HCT116 (cell line): ENCODE results near the gene EIF2B2. TPM values are rescaled to one million over a fixed set of nuclear protein-coding genes. Genes with fewer than 3 reads are reported as not detected.

ENCODE experiments used
- ATAC-seq: fragments of 200-7000 bp; cut with Tn5 transposase; 2 replicates; pipeline ENCODE4 v1.9.1; 2020; ENCODE audit warnings: mild to moderate bottlenecking, moderate library complexity
- BruUV-seq: library from RNA; stranded (reverse); fragments of 400-500 nt; replicated peaks from 2 replicates; lab custom pipeline; 2021; lab: Mats Ljungman, UMichigan
- CTCF ChIA-PET: fragments of 300-600 bp; sonication (Branson Sonifier 250); formaldehyde crosslinking; loops from one replicate; lab custom pipeline; 2021; ENCODE audit warnings: antibody characterized with exemption; lab: Charles Lee
- POLR2A ChIA-PET: fragments of 300-600, 350-600 bp; sonication (Branson Sonifier 250); formaldehyde crosslinking; loops from one replicate; lab custom pipeline; 2021; ENCODE audit warnings: antibody characterized with exemption; lab: Charles Lee
- RAD21 ChIA-PET, 2 experiments: fragments of 300-600 bp; sonication (Branson Sonifier 250); formaldehyde crosslinking; loops; one replicate each; lab custom pipeline; 2023; ENCODE audit warnings: low total read pairs in 2 of 2; ENCODE audit not compliant: uncharacterized antibody in 2 of 2, unreplicated experiment in 2 of 2, low non-redundant PET in 1 of 2; lab: Charles Lee
- DNase-seq: peaks from one replicate; pipeline ENCODE4 v3.0.0-alpha.2; 2010; ENCODE audit warnings: low read depth, low spot score
- H2AFZ ChIP-seq: fragments of 200-600 bp; shearing (Covaris generic), sonication (generic); 2 replicates; pipeline ENCODE4 v1.6.1; 2017; ENCODE audit warnings: low read depth, mixed run types, mixed read lengths, antibody characterized with exemption, low read length; ENCODE audit not compliant: poor library complexity, severe bottlenecking
- H3K27ac ChIP-seq: 2 replicates; pipeline ENCODE4 v1.5.1; 2012; ENCODE audit warnings: low read depth, low read length
- H3K27me3 ChIP-seq: fragments of 200-600 bp; sonication (generic); 2 replicates; pipeline ENCODE4 v1.6.1; 2016; ENCODE audit warnings: mixed run types, low read length, mixed read lengths; ENCODE audit not compliant: insufficient read depth
- H3K36me3 ChIP-seq, 2 experiments: fragments of 200-500 bp in 1 of 2; fragments of 200-600 bp in 1 of 2; sonication (Bioruptor generic) in 1 of 2; sonication (generic) in 1 of 2; 2 replicates each; pipeline versions ENCODE4 v1.5.1 to v1.6.1; 2014 to 2016; ENCODE audit warnings: low read length in 2 of 2, inconsistent platforms in 1 of 2, mixed read lengths in 1 of 2, mixed run types in 1 of 2; ENCODE audit not compliant: insufficient read depth in 2 of 2, control insufficient read depth in 1 of 2
- H3K4me1 ChIP-seq, 2 experiments: fragments of 200-600 bp in 1 of 2; sonication (generic) in 1 of 2; 2 replicates each; pipeline versions ENCODE4 v1.5.1 to v1.6.1; 2012 to 2017; ENCODE audit warnings: low read length in 2 of 2, inconsistent platforms in 1 of 2, mild to moderate bottlenecking in 1 of 2, mixed read lengths in 1 of 2, mixed run types in 1 of 2, moderate library complexity in 1 of 2; ENCODE audit not compliant: insufficient read depth in 2 of 2, control insufficient read depth in 1 of 2
- H3K4me2 ChIP-seq: fragments of 200-600 bp; sonication (generic); 2 replicates; pipeline ENCODE4 v1.6.1; 2017; ENCODE audit warnings: mixed run types, low read length, mixed read lengths
- H3K4me3 ChIP-seq, 2 experiments: fragments of 200-600 bp in 1 of 2; sonication (generic) in 1 of 2; replicated peaks in 1 of 2; 2 replicates each; pipeline ENCODE4 v1.5.1; 2011 to 2016; ENCODE audit warnings: low read length in 2 of 2, control low read depth in 1 of 2, low read depth in 1 of 2, mild to moderate bottlenecking in 1 of 2, mixed read lengths in 1 of 2, mixed run types in 1 of 2
- H3K79me2 ChIP-seq: fragments of 200-600 bp; sonication (generic); 2 replicates; pipeline ENCODE4 v1.6.1; 2017; ENCODE audit warnings: mild to moderate bottlenecking, mixed run types, low read length, moderate library complexity, mixed read lengths; ENCODE audit not compliant: insufficient read depth
- H3K9ac ChIP-seq: fragments of 200-600 bp; sonication (generic); 2 replicates; pipeline ENCODE4 v1.6.1; 2016; ENCODE audit warnings: low read length, mixed read lengths
- H3K9me2 ChIP-seq: fragments of 200-600 bp; sonication (generic), shearing (Covaris generic); 2 replicates; pipeline ENCODE4 v1.6.1; 2017; ENCODE audit warnings: mixed run types, mild to moderate bottlenecking, moderate library complexity; ENCODE audit not compliant: insufficient read depth
- H3K9me3 ChIP-seq, 2 experiments: fragments of 200-500 bp in 1 of 2; fragments of 200-600 bp in 1 of 2; sonication (Bioruptor generic) in 1 of 2; sonication (generic) in 1 of 2; 2 replicates each; pipeline ENCODE4 v1.6.1; 2014 to 2017; ENCODE audit warnings: low read length in 2 of 2, mixed read lengths in 2 of 2, inconsistent platforms in 1 of 2, low read depth in 1 of 2, mild to moderate bottlenecking in 1 of 2, mixed run types in 1 of 2, moderate library complexity in 1 of 2; ENCODE audit not compliant: control insufficient read depth in 1 of 2, insufficient read depth in 1 of 2
- H4K20me1 ChIP-seq: fragments of 200-600 bp; sonication (generic), shearing (Covaris generic); 2 replicates; pipeline ENCODE4 v1.6.1; 2017; ENCODE audit warnings: mixed run types, mild to moderate bottlenecking, moderate library complexity; ENCODE audit not compliant: insufficient read depth
- CBX3 ChIP-seq: IDR thresholded peaks from 2 replicates; pipeline ENCODE4 v1.6.1; 2012; ENCODE audit warnings: low read depth
- CEBPB ChIP-seq: IDR thresholded peaks from 2 replicates; pipeline ENCODE4 v1.6.1; 2012; ENCODE audit warnings: low read depth
- EGR1 ChIP-seq: IDR thresholded peaks from 2 replicates; pipeline ENCODE4 v1.6.1; 2012; ENCODE audit warnings: low read depth
- EZH2 ChIP-seq: fragments of 200-600 bp; sonication (generic); IDR thresholded peaks from 2 replicates; pipeline ENCODE4 v1.6.1; 2017; ENCODE audit warnings: antibody characterized with exemption, mixed run types
- EZH2phosphoT487 ChIP-seq: fragments of 200-600 bp; IDR thresholded peaks from 2 replicates; pipeline ENCODE4 v1.6.1; 2018; ENCODE audit warnings: antibody characterized with exemption, borderline replicate concordance
- FOSL1 ChIP-seq: IDR thresholded peaks from 2 replicates; pipeline ENCODE4 v1.6.1; 2012; ENCODE audit warnings: low read depth
- JUND ChIP-seq: IDR thresholded peaks from 2 replicates; pipeline ENCODE4 v1.6.1; 2012
- POLR2A ChIP-seq: IDR thresholded peaks from 2 replicates; pipeline ENCODE4 v1.7.0; 2011; ENCODE audit warnings: borderline replicate concordance; ENCODE audit not compliant: insufficient read depth, insufficient read length; ENCODE audit errors: extremely low read depth
- RAD21 ChIP-seq: IDR thresholded peaks from 2 replicates; pipeline ENCODE4 v1.6.1; 2012; ENCODE audit warnings: low read depth, mild to moderate bottlenecking
- REST ChIP-seq: IDR thresholded peaks from 2 replicates; pipeline ENCODE4 v1.6.1; 2012; ENCODE audit warnings: low read depth
- SP1 ChIP-seq: IDR thresholded peaks from 2 replicates; pipeline ENCODE4 v1.6.1; 2012; ENCODE audit warnings: low read depth
- SRF ChIP-seq: IDR thresholded peaks from 2 replicates; pipeline ENCODE4 v1.6.1; 2012; ENCODE audit warnings: low read depth
- TCF7L2 ChIP-seq: IDR thresholded peaks from 2 replicates; pipeline ENCODE4 v1.7.0; 2011; ENCODE audit warnings: borderline replicate concordance, inconsistent platforms; ENCODE audit not compliant: insufficient read depth, insufficient read length; ENCODE audit errors: extremely low read depth
- YY1 ChIP-seq: IDR thresholded peaks from 2 replicates; pipeline ENCODE4 v1.6.1; 2011; ENCODE audit warnings: low read length, low read depth, moderate library complexity, mild to moderate bottlenecking; ENCODE audit not compliant: insufficient replicate concordance; ENCODE audit errors: extremely low read depth
- ZFX ChIP-seq: fragments of 450-650 bp; IDR thresholded peaks from 2 replicates; pipeline ENCODE4 v1.6.1; 2017
- ZNF274 ChIP-seq: fragments of 200-500 bp; sonication (Bioruptor generic); IDR thresholded peaks from 2 replicates; pipeline ENCODE4 v1.6.1; 2014; ENCODE audit warnings: mild to moderate bottlenecking, low read depth, low read length, inconsistent platforms
- intact Hi-C: fragments of 100-400 bp; cut with micrococcal nuclease; formaldehyde crosslinking; loops from 2 replicates; pipeline ENCODE4 v1.10.0; 2022
- total RNA-seq: library from RNA; stranded (reverse); gene quantifications from one replicate; pipeline ENCODE4 v1.2.1, GENCODE V29; 2021; ENCODE audit not compliant: unreplicated experiment
- TF ChIP-seq, protein P1 (sequence below): IDR thresholded peaks from 2 replicates; pipeline ENCODE4 v1.6.1; 2011; ENCODE audit warnings: mild to moderate bottlenecking, low read length, moderate library complexity; ENCODE audit not compliant: insufficient replicate concordance; ENCODE audit errors: extremely low read depth
- TF ChIP-seq, protein P2 (sequence below): IDR thresholded peaks from 2 replicates; pipeline ENCODE4 v1.6.1; 2012

Gene EIF2B2
- total RNA-seq, 1 experiment from 2014 or later: 54.8 TPM

GRCh38 chr14:75044322-75044721, 41.6 kb downstream of the EIF2B2 start (continued):
- TF ChIP-seq, protein P1, sequence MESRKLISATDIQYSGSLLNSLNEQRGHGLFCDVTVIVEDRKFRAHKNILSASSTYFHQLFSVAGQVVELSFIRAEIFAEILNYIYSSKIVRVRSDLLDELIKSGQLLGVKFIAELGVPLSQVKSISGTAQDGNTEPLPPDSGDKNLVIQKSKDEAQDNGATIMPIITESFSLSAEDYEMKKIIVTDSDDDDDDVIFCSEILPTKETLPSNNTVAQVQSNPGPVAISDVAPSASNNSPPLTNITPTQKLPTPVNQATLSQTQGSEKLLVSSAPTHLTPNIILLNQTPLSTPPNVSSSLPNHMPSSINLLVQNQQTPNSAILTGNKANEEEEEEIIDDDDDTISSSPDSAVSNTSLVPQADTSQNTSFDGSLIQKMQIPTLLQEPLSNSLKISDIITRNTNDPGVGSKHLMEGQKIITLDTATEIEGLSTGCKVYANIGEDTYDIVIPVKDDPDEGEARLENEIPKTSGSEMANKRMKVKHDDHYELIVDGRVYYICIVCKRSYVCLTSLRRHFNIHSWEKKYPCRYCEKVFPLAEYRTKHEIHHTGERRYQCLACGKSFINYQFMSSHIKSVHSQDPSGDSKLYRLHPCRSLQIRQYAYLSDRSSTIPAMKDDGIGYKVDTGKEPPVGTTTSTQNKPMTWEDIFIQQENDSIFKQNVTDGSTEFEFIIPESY: no peak
- TF ChIP-seq POLR2A (no peak), FOSL1 (no peak), TCF7L2 (no peak), CBX3 (no peak), SRF (no peak), CEBPB (no peak), RAD21 (no peak)

GRCh38 chr14:75044752-75045151, 42.0 kb downstream of the EIF2B2 start:
- no peak for DNase-seq
- no peak for TF ChIP-seq RAD21
- no peak for TF ChIP-seq EGR1
- no peak for TF ChIP-seq ZNF274
- no peak for TF ChIP-seq FOSL1
- no peak for TF ChIP-seq ZFX
- no peak for TF ChIP-seq TCF7L2
- TF ChIP-seq CBX3: no peak
- TF ChIP-seq EZH2: no peak
- no peak for TF ChIP-seq JUND
- TF ChIP-seq, protein P1: no peak
- no peak for TF ChIP-seq EZH2phosphoT487
- no peak for TF ChIP-seq CEBPB
- no peak for TF ChIP-seq SP1
- TF ChIP-seq, protein P2, sequence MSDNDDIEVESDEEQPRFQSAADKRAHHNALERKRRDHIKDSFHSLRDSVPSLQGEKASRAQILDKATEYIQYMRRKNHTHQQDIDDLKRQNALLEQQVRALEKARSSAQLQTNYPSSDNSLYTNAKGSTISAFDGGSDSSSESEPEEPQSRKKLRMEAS: no peak
- TF ChIP-seq YY1: no peak
- TF ChIP-seq POLR2A: no peak
- TF ChIP-seq REST: no peak
- no peak for TF ChIP-seq SRF

More at GRCh38 chr14:75044752-75045151, 42.0 kb downstream of the EIF2B2 start:
- no peak for ATAC-seq
- no TSS peak for BruUV-seq
- Histone ChIP-seq H3K4me1 (peaks cover 7 to 16% of the 10 kb centered on the region in 2 experiments; a peak in 3 of 4 replicates), H3K4me2 (no peak overlapping the region), H3K79me2 (peaks cover 7% of the 10 kb centered on the region; the same call in 1 of the 2 replicates), H3K4me3 (no peak overlapping the region), H3K9me2 (no peaks in the 10 kb centered on the region), H3K27ac (no peak overlapping the region), H3K9me3 (no peaks in the 10 kb centered on the region), H2AFZ (no peak overlapping the region), H3K36me3 (peaks cover 0 to 7% of the 10 kb centered on the region in 2 experiments; a peak in 2 of 4 replicates), H4K20me1 (no peaks in the 10 kb centered on the region), H3K27me3 (no peaks in the 10 kb centered on the region), H3K9ac (no peak overlapping the region)
- intact Hi-C loops: no loop called here
- ChIA-PET POLR2A (no interaction called here), RAD21 (no interaction called here), CTCF (no interaction called here)
